WI38 (cell line): Measurements from ENCODE around the gene ROR1.

Experiments
- H3K4me3 ChIP-seq: 2 replicates; pipeline ENCODE4 v1.5.1; 2011; ENCODE audit warnings: low read depth, mild to moderate bottlenecking, control low read depth, low read length
- CTCF ChIP-seq: IDR thresholded peaks from 2 replicates; pipeline ENCODE4 v1.5.1; 2012; ENCODE audit warnings: low read depth, mild to moderate bottlenecking, control low read depth, low read length

ROR1 gene

GRCh38 chr1:63799307-63799706 lies 25.5 kb downstream of the ROR1 start:
- no peak overlapping the region for H3K4me3 ChIP-seq
- no peak for TF ChIP-seq CTCF

GRCh38 chr1:63799820-63800219 lies 26.0 kb downstream of the ROR1 start:
- no peak overlapping the region for H3K4me3 ChIP-seq
- TF ChIP-seq CTCF, result no peak

- no peak overlapping the region for H3K4me3 ChIP-seq
- TF ChIP-seq CTCF, result no peak
These were observed 28.3 kb downstream of the ROR1 start for GRCh38 chr1:63802109-63802508.

- no peak for TF ChIP-seq CTCF
- H3K4me3 ChIP-seq, result no peak overlapping the region
These were observed 31.1 kb downstream of the ROR1 start for GRCh38 chr1:63804829-63805484.

GRCh38 chr1:63807046-63807445 lies 33.2 kb downstream of the ROR1 start:
- no peak overlapping the region for H3K4me3 ChIP-seq
- TF ChIP-seq CTCF, result no peak

GRCh38 chr1:63810936-63811469 lies 37.2 kb downstream of the ROR1 start:
- no peak overlapping the region for H3K4me3 ChIP-seq
- no peak for TF ChIP-seq CTCF

- no peak overlapping the region for H3K4me3 ChIP-seq
- no peak for TF ChIP-seq CTCF
These were observed 38.4 kb downstream of the ROR1 start for GRCh38 chr1:63812071-63812700.
